ENCODE measurements around the gene GEMIN5.

- TF ChIP-seq SIN3A (IDR thresholded peaks at IDR 0.05; ENCODE audit: borderline replicate concordance, insufficient read depth, low read depth, low read length): no peak
- no peak for TF ChIP-seq POLR2AphosphoS5 (IDR thresholded peaks at IDR 0.05; ENCODE audit: low read depth, low read length)
- no peak for TF ChIP-seq REST (IDR thresholded peaks at IDR 0.05; ENCODE audit: insufficient read depth in 1 of 2, low read depth in 2 of 2, low read length in 1 of 2)
These were observed 88.2 kb downstream of the GEMIN5 start for GRCh38 chr5:154849791-154850201.

Data from Panc1 (cell line).